ENCODE measurements around the gene ITGAX. TPM values are rescaled to one million over a fixed set of nuclear protein-coding genes. Genes with fewer than 3 reads are reported as not detected.

The ITGAX gene
- total RNA-seq, 4 donors from 2014 or later = 4.7 to 158 (median 7.3) TPM

- TF ChIP-seq, protein P1, sequence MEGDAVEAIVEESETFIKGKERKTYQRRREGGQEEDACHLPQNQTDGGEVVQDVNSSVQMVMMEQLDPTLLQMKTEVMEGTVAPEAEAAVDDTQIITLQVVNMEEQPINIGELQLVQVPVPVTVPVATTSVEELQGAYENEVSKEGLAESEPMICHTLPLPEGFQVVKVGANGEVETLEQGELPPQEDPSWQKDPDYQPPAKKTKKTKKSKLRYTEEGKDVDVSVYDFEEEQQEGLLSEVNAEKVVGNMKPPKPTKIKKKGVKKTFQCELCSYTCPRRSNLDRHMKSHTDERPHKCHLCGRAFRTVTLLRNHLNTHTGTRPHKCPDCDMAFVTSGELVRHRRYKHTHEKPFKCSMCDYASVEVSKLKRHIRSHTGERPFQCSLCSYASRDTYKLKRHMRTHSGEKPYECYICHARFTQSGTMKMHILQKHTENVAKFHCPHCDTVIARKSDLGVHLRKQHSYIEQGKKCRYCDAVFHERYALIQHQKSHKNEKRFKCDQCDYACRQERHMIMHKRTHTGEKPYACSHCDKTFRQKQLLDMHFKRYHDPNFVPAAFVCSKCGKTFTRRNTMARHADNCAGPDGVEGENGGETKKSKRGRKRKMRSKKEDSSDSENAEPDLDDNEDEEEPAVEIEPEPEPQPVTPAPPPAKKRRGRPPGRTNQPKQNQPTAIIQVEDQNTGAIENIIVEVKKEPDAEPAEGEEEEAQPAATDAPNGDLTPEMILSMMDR (IDR thresholded peaks at IDR 0.05; ENCODE audit: low read depth) = no peak
Measured at GRCh38 chr16:31360251-31360650, 5.3 kb downstream of the ITGAX start.

- TF ChIP-seq, protein P1 (IDR thresholded peaks at IDR 0.05; ENCODE audit: low read depth) = no peak
Measured at GRCh38 chr16:31361201-31362110, 6.5 kb downstream of the ITGAX start.

DNA sequence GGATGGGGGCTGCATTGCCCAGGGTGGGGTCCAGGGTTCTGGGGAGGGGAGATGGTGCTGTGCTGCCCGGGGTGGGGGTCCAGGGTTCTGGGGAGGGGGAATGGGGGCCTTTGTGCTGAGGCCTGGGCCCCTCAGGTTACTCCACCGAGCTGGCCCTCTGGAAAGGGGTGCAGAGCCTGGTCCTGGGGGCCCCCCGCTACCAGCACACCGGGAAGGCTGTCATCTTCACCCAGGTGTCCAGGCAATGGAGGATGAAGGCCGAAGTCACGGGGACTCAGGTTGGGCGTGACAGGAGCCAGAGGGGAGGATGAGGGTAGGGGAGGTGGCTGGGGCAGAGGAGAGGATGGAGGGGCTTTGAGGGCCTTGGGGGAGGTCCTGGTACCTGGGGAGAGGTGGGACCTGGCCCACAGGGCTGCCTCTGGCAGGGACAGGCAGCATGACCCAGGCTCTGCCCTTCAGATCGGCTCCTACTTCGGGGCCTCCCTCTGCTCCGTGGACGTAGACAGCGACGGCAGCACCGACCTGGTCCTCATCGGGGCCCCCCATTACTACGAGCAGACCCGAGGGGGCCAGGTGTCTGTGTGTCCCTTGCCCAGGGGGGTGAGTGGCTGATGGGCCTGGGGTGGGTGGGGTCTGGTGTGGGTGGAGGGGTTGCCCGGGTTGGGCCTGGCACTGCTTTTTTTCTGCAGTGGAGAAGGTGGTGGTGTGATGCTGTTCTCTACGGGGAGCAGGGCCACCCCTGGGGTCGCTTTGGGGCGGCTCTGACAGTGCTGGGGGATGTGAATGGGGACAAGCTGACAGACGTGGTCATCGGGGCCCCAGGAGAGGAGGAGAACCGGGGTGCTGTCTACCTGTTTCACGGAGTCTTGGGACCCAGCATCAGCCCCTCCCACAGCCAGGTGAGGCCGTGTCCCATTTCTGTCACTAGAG lies 7.8 kb downstream of the ITGAX start:
- TF ChIP-seq, protein P1 (IDR thresholded peaks at IDR 0.05; ENCODE audit: low read depth) = no peak

DNA sequence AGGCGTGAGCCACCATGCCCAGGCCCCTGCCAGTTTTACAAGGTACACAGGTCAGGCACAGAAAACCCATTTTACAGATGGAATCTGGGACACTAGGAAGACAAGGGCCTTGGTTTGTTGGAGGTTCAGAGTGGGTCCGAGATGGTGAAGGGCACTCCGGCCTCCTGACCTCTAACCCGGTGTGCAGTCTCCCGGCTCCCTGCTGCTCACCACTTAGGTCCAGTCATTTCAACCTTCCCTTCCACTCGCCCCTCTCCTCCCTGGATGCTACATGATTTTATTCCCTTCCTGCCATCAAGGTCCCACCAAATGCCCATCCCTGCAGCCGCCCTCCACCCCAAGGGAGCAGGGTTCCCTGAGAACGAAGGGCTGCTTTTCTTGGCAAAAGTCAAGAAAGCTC lies 8.7 kb downstream of the ITGAX start:
- TF ChIP-seq, protein P1 (IDR thresholded peaks at IDR 0.05; ENCODE audit: low read depth) = no peak

GRCh38 chr16:31364421-31364820 lies 9.4 kb downstream of the ITGAX start:
- TF ChIP-seq, protein P1 (IDR thresholded peaks at IDR 0.05; ENCODE audit: low read depth) = no peak

GRCh38 chr16:31365131-31365865 lies 10.3 kb downstream of the ITGAX start:
- TF ChIP-seq, protein P1 (IDR thresholded peaks at IDR 0.05; ENCODE audit: low read depth) = no peak
